ENCODE measurements around the gene TIGD1. TPM values are rescaled to one million over a fixed set of nuclear protein-coding genes. Genes with fewer than 3 reads are reported as not detected.
A peak's percentile ranks its signal among the peaks of the same experiment; 100 is the strongest.

TIGD1 gene
- total RNA-seq, 4 donors from 2014 or later: 6.7 to 11.6 (median 6.9) TPM

- Histone ChIP-seq H3K27me3 (peaks cover 15% of the 10 kb centered on the region), H3K27ac (no peak overlapping the region), H3K36me3 (no peaks in the 10 kb centered on the region), H3K4me1 (peaks cover 0 to 14% of the 10 kb centered on the region in 2 donors), H3K9me3 (no peaks in the 10 kb centered on the region), H3K4me3 (replicated peaks in 1 of 3) (no peak overlapping the region)
- TF ChIP-seq POLR2A (IDR thresholded peaks at IDR 0.05) (no peak), CTCF (IDR thresholded peaks at IDR 0.05) (no peak)
- no peak for DNase-seq
- 81 to 87% methylated on average over 6 of the region's 6 CpGs for WGBS, 2 donors
- intact Hi-C loops (cut with DNase I): loop anchor here (10.0 kb wide), 1 partner anchor 603 kb away; the partner anchor contains the start of gene NPPC
These were observed 22.4 kb downstream of the TIGD1 start for GRCh38 chr2:232527905-232528470.

DNA sequence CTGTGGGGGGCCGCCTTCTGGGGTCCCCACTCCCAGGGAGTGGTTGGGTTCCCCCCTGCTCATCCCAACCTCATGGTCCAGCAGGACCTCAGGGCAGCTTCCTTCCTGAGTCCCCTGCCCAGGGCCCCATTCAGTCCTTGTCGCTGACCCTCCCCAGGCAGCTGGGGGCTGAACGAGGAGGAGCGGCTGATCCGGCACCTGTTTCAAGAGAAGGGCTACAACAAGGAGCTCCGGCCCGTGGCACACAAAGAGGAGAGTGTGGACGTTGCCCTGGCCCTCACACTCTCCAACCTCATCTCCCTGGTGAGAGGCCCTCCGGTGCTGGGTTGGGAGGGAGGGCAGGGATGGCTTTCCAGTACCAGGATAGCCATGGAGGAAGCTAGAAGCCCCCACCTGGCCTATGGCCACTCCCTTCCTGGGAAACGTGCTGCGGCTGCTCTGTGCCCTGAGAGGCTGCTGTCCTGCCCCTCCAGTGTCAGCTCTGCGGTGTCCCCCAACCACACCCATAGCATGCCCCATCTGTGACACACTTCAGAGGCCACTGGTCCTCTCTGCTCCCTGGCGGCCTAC lies 23.9 kb downstream of the TIGD1 start:
- intact Hi-C loops (cut with DNase I): loop anchor here (10.0 kb wide), 1 partner anchor 602 kb away; the partner anchor contains the start of gene NPPC
- Histone ChIP-seq H3K27ac (no peak overlapping the region), H3K4me1 (peaks cover 6 to 25% of the 10 kb centered on the region in 2 donors), H3K27me3 (peaks cover 23% of the 10 kb centered on the region), H3K36me3 (no peaks in the 10 kb centered on the region), H3K4me3 (replicated peaks in 1 of 3) (no peak overlapping the region), H3K9me3 (no peaks in the 10 kb centered on the region)
- DNase-seq: no peak
- no peak for TF ChIP-seq POLR2A (IDR thresholded peaks at IDR 0.05)
- TF ChIP-seq CTCF (IDR thresholded peaks at IDR 0.05): no peak
- 63 to 75% methylated on average over 6 to 11 of the region's 13 CpGs for WGBS, 2 donors

DNA sequence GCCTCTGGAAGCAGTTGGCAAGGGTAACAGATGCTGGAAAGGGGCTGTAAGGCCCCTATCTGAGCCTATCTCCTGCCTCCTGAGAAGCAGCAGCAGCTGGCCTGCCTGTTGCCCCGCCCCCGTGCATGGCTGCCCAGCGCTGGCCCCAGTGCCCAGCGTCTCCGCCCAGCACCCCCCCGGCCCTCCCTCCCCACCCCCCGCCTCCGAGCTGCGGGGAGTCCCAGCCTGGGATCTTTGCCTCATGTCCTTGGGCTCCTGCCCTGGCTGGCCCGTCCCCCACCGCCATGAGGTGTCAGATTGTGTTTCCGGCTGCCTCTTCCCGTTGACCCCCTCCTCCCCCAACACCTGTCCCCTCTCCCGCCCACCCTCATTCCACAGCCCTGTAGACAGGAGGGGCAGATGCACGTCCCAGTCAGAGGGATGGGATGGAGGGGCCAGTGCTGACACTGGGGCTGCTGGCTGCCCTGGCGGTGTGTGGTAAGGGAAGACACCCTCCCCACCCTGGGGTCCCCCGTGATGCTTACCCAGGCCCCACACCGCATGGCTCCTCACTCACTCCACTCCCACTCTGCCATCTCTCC lies 24.5 kb downstream of the TIGD1 start, which contains the start of gene CHRND:
Gene CHRND, plus strand, starts transcription at position 370 of the 581 bp plus-strand sequence. Its CDS starts 56 bp downstream, at position 426.
- Histone ChIP-seq H3K27me3 (peaks cover 23% of the 10 kb centered on the region), H3K4me3 (replicated peaks in 1 of 3) (no peak within 1 kb of the TSS), H3K9me3 (no peaks in the 10 kb centered on the region), H3K27ac (no peak within 1 kb of the TSS), H3K36me3 (no peaks in the 10 kb centered on the region), H3K4me1 (peaks cover 6 to 25% of the 10 kb centered on the region in 2 donors)
- DNase-seq: peak; percentile 39 to 52
- intact Hi-C loops (cut with DNase I): loop anchor here (10.0 kb wide), 1 partner anchor 601 kb away; the partner anchor contains the start of gene NPPC
- TF ChIP-seq CTCF (IDR thresholded peaks at IDR 0.05): no peak
- TF ChIP-seq POLR2A (IDR thresholded peaks at IDR 0.05): no peak
- WGBS, 2 donors: 33 to 39% methylated on average over 4 to 7 of the region's 18 CpGs

- no peak for TF ChIP-seq POLR2A (IDR thresholded peaks at IDR 0.05)
- TF ChIP-seq CTCF (IDR thresholded peaks at IDR 0.05): no peak
- H3K9me3 ChIP-seq: no peaks in the 10 kb centered on the region
- H3K27me3 ChIP-seq: peaks cover 23% of the 10 kb centered on the region
- no peak overlapping the region for H3K27ac ChIP-seq
- DNase-seq: no peak
- intact Hi-C loops (cut with DNase I): loop anchor here (10.0 kb wide), 1 partner anchor 600 kb away; the partner anchor contains the start of gene NPPC
- no peak overlapping the region for H3K4me3 ChIP-seq (replicated peaks in 1 of 3)
- peaks cover 6 to 25% of the 10 kb centered on the region in 2 donors for H3K4me1 ChIP-seq
- no peaks in the 10 kb centered on the region for H3K36me3 ChIP-seq
- WGBS, 2 donors: 88 to 93% methylated on average over 5 to 7 of the region's 14 CpGs
These were observed 25.2 kb downstream of the TIGD1 start for GRCh38 chr2:232525199-232525598.

- 100% methylated on average over 1 to 2 of the region's 6 CpGs for WGBS, 2 donors
- DNase-seq: no peak
- Histone ChIP-seq H3K9me3 (no peaks in the 10 kb centered on the region), H3K27ac (no peak overlapping the region), H3K36me3 (no peaks in the 10 kb centered on the region), H3K4me3 (replicated peaks in 1 of 3) (no peak overlapping the region), H3K4me1 (peaks cover 6 to 25% of the 10 kb centered on the region in 2 donors), H3K27me3 (peaks cover 23% of the 10 kb centered on the region)
- no peak for TF ChIP-seq POLR2A (IDR thresholded peaks at IDR 0.05)
- no peak for TF ChIP-seq CTCF (IDR thresholded peaks at IDR 0.05)
- intact Hi-C loops (cut with DNase I): loop anchor here (5.0 to 10.0 kb wide), 2 partner anchors 77 to 600 kb away; partner anchors contain the start of gene NPPC
These were observed 25.6 kb downstream of the TIGD1 start for GRCh38 chr2:232524771-232525170.
